ENCODE results near the gene ATG7.
"Not testable (repeated sequence)": the region's sequence is repeated elsewhere in the genome, so short reads cannot be mapped to it uniquely, and the experiment has no call there.

ATG7 gene

GRCh38 chr3:11435440-11436165 is 163.4 kb downstream of the ATG7 start:
- no peak for DNase-seq

- DNase-seq, result no peak
Measured at GRCh38 chr3:11436775-11437174, 164.6 kb downstream of the ATG7 start.

GRCh38 chr3:11437506-11437905 is 165.3 kb downstream of the ATG7 start:
- DNase-seq, result no peak

GRCh38 chr3:11438646-11439045 is 166.4 kb downstream of the ATG7 start:
- no peak for DNase-seq

- DNase-seq, result not testable (repeated sequence)
Measured at GRCh38 chr3:11441346-11441745, 169.1 kb downstream of the ATG7 start.

GRCh38 chr3:11444404-11444803 is 172.2 kb downstream of the ATG7 start:
- DNase-seq, result no peak

GRCh38 chr3:11445193-11445592 is 173.0 kb downstream of the ATG7 start:
- DNase-seq, result not testable (repeated sequence)

- DNase-seq, result no peak
Measured at GRCh38 chr3:11445883-11446282, 173.7 kb downstream of the ATG7 start.

- no peak for DNase-seq
Measured at GRCh38 chr3:11447584-11448200, 175.5 kb downstream of the ATG7 start.

GRCh38 chr3:11450015-11450414 is 177.8 kb downstream of the ATG7 start:
- no peak for DNase-seq

GRCh38 chr3:11452312-11452711 is 180.1 kb downstream of the ATG7 start:
- DNase-seq, result no peak

GRCh38 chr3:11452885-11453847 is 181.0 kb downstream of the ATG7 start:
- no peak for DNase-seq

GRCh38 chr3:11455956-11456355 is 183.8 kb downstream of the ATG7 start:
- DNase-seq, result no peak

- DNase-seq, result no peak
Measured at GRCh38 chr3:11457135-11457534, 184.9 kb downstream of the ATG7 start.

- no peak for DNase-seq
Measured at GRCh38 chr3:11459186-11459824, 187.1 kb downstream of the ATG7 start.

GRCh38 chr3:11461226-11461625 is 189.0 kb downstream of the ATG7 start:
- DNase-seq, result no peak

GRCh38 chr3:11462673-11463072 is 190.5 kb downstream of the ATG7 start:
- not testable (repeated sequence) for DNase-seq

GRCh38 chr3:11463591-11463990 is 191.4 kb downstream of the ATG7 start:
- no peak for DNase-seq

- DNase-seq, result no peak
Measured at GRCh38 chr3:11464356-11464755, 192.2 kb downstream of the ATG7 start.

- no peak for DNase-seq
Measured at GRCh38 chr3:11465744-11466616, 193.8 kb downstream of the ATG7 start.

- no peak for DNase-seq
Measured at GRCh38 chr3:11467875-11468274, 195.7 kb downstream of the ATG7 start.
